T1000 (cell line): ENCODE data around the gene ZNF444.

Source experiments
- DNase-seq: peaks from one replicate; lab custom pipeline; 2025; ENCODE audit warnings: mixed read lengths; lab: John Stamatoyannopoulos, UW

The ZNF444 gene

DNA sequence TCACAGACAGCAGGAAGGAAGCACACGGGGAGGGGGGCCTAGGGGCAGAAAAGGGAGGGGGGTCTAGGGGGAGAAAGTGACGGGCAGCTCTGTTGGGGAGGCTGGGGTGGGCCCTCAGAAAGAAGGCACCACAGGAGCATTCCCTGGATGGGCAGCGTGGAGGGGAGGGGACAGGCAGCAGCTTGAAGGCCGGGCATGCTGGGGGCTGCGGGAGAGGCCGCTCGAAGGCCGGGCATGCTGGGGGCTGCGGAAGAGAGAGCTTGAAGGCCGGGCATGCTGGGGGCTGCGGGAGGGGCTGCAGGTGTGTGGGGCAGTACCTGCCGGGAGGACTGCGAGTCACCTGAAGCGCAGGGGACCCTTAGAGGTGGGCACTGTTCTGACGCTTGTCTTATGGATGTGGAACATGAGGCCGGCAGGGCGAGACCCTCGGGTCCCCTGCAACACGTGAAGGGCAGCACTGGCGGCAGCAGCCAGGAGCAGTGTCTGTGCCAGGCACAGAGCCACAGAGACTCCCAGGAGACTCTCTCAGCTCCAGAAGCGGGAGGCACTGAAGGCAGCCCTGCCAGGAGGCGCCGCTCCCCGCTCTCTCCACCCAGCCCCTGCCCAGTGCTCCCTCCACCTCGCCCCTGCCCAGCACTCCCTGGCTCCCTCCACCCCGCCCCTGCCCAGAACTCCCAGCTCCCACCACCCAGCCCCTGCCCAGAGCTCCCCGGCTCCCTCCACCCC, 33.3 kb upstream of the ZNF444 start:
- no peak for DNase-seq

DNA sequence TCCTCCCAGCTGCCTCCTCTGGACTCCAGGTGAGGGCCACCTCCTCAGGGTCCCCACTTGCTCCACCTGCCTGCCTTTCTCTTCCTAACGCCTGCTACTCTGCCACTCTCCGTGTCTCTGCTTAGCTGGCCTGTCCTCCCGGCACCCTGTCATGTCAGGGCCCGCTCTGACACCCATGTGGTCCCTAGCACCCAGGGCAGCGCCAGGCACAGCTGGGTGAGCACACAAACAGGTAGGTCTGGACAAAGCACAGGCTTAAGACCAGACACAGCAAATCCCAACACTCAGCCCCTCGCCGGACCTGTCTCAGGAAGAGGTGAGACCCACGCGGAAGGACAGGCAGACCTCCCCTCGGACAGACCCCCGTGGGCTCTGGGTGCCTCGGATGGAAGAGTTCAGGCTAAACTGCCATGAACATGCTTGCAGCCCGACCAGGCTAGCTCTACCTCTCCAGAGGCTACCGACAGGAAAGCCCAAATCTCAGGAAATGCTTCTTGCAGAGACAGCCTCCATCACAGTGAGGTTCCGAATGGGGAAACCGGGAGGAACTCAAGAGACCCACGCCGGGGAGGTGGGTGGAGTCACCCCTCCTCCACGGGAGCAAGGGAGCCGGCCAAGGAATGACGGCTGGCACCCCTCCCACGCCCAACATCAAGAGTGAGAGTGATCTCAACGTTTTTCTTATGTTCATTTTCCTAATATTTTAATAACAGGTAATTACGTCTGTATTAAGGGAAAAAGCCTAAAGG, 32.5 kb upstream of the ZNF444 start:
- no peak for DNase-seq

DNA sequence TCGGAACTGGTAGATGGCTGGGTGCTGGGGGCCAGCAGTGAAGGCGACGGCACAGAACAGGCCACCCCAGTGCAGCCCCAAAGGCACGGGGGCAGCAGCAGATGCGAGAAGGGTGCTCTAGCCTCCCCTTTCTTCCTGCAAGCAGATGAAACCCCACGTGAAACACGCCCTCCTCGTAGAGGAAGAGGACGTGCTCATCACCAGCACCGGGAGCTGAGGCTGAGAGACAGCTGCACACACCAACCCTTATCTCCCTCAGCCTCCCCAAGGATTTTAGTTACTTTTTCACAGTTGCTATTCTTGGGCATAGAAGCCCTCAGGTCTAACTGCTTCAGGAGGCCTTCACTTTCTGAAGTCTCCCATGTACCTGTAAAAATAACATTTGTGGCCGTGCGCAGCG, 31.9 kb upstream of the ZNF444 start:
- no peak for DNase-seq

GRCh38 chr19:56110515-56111448, 30.3 kb upstream of the ZNF444 start:
- no peak for DNase-seq

DNA sequence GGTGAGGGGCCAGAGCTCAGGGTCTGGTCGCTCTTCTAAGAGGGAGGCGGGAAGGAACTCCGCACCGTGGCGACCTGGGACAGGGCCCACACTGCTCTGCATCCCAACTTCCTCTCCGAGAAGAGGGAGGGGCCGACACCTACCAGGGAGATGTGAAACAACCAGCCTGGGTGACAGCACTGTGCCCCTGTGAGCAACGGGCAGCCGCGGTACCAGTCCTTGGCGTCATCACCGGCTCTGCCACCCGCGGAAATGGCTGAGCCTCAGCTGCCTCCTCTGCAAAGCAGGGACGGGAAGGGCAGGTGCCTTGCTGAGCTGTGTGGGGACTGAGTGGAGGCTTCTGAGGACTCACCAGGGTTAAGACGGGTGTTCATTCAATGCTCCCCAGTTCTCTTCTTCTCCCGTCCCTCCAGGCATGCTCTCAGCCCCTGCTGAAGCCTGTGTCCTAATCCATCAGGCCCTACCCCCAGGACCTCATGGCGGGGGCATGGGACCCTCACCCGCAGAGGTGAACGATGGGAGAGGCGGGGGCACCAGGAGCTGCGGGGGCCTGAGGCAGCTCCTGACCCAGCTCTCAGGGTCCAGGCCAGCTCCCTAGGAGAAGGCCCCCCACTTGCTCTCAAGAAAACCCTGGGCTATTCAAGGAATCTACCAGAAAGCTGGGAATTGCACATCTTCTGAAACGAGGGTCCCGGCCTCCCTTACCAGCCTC, 29.3 kb upstream of the ZNF444 start:
- no peak for DNase-seq

GRCh38 chr19:56112313-56112709, 28.8 kb upstream of the ZNF444 start:
- DNase-seq, result no peak

- no peak for DNase-seq
These were observed 27.9 kb upstream of the ZNF444 start for GRCh38 chr19:56113074-56113632.

DNA sequence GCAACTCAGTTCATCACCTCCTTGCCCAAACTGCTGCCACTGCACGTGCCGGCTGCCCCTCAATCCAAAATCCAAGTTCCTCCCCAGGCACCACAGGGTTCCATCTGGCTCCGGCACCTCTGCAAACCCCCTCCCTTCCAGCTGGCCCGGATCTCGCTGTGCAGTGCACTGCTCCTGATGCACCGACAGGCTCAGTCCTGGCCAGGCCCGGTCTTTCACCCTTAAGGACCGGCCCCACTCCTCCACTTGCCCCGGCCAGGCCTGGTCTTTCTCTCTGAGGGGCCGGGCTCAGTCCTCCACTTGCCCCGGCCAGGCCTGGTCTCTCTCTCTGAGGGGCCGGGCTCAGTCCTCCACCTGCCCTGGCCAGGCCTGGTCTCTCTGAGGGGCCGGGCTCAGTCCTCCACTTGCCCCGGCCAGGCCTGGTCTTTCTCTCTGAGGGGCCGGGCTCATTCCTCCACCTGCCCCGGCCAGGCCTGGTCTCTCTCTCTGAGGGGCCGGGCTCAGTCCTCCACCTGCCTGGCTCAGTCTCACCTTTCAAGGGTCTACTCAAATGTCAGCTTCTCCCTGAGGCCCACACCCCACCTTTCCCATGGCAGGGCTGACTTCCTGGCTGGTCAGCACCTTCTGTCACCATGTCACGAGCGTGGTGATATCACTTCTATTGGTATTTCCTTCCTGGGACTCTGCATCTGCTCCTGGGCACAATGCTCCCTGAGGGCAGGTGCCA, 26.9 kb upstream of the ZNF444 start:
- no peak for DNase-seq

GRCh38 chr19:56114778-56115110, 26.3 kb upstream of the ZNF444 start:
- DNase-seq, result no peak

GRCh38 chr19:56115490-56115889, 25.6 kb upstream of the ZNF444 start:
- DNase-seq, result no peak

- DNase-seq, result no peak
These were observed 24.5 kb upstream of the ZNF444 start for GRCh38 chr19:56116606-56117005.

DNA sequence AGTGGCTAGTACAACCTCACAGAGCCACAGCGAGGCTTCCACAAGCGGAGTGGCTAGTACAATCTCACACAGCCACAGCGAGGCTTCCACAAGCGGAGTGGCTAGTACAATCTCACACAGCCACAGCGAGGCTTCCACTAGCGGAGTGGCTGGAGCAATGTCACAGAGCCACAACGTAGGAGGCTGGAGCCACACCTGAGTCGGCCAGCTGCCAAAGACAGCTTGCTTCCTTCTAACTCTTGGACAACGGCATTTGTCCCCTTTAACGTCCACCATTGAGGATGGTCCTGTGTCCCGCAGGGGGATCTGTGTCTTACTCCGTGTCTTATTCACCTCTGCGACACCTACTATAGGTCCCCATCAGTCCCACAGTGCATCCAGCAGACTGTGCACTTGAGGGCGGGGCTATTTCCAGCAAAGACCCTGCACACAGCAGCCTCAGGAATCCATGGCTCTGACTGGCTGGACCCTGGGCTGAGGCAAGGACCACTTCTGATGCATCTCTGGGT, 23.7 kb upstream of the ZNF444 start:
- no peak for DNase-seq

GRCh38 chr19:56117889-56118288, 23.2 kb upstream of the ZNF444 start:
- no peak for DNase-seq

GRCh38 chr19:56118666-56119581, 22.2 kb upstream of the ZNF444 start:
- DNase-seq, result no peak

DNA sequence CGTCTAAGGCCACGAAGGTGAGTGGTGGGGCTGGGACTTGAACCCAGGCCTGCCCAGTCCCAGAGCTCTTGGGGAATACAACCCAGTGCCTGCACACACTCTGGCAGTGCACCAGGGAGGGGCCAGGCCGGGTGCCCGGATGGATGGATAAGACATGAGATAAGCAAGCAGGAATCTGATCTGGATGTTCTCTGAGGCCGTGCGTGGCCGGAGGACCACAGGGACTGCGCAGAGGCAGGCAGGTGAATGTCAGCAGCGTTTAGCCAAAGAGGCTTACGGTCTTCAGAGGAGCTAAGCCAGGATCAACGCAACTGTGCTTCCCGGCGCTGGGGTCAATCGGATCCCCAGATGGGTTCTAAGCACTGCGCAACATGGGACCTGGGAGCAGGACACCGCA, 21.5 kb upstream of the ZNF444 start:
- DNase-seq, result no peak

- DNase-seq, result no peak
These were observed 21.1 kb upstream of the ZNF444 start for GRCh38 chr19:56120002-56120370.

- peak; percentile 73 for DNase-seq
These were observed 20.5 kb upstream of the ZNF444 start for GRCh38 chr19:56120371-56121179.

- peak; percentile 98 for DNase-seq
These were observed 19.6 kb upstream of the ZNF444 start, which contains the start of gene ZNF787 for GRCh38 chr19:56121180-56122167. Gene ZNF787 (minus strand): TSS chr19:56121295. CDS start chr19:56103217, 18,078 bp downstream.
